Activated T-helper 1 cell treated with anti-CD3 and anti-CD28 coated beads, Interleukin-12 subunit alpha, Interleukin-12 subunit beta, Interleukin-2, Interleukin-4 antibody, amounts not matched to agents 30 ng/mL and 10 ng/mL and 1 ng/mL, durations not matched to agents 14 hours and 24 hours and 36 hours (primary cell): Measurements from ENCODE around the gene HOXA1. TPM values are rescaled to one million over a fixed set of nuclear protein-coding genes. Genes with fewer than 3 reads are reported as not detected.

ENCODE experiments used
- total RNA-seq: library from RNA; stranded (reverse); gene quantifications from 2 replicates; pipeline ENCODE4 v1.2.3, GENCODE V29; 2022

HOXA1 gene
- total RNA-seq, 1 donor from 2014 or later, result 0.16 TPM

Other genes with a start within 250 kb of the HOXA1 start
- gene SKAP2, start 231.4 kb downstream of the HOXA1 start, total RNA-seq, result 3.2 and 3.3 TPM in 2 replicates
- not detected in 2 replicates for gene HOXA2, start 6.7 kb upstream of the HOXA1 start, total RNA-seq
- not detected in 2 replicates for gene HOXA4, start 34.8 kb upstream of the HOXA1 start, total RNA-seq
- gene HOXA5, start 47.7 kb upstream of the HOXA1 start, total RNA-seq, result not detected in 2 replicates
- gene HOXA6, start 51.8 kb upstream of the HOXA1 start, total RNA-seq, result not detected in 2 replicates
- gene HOXA3, start 56.6 kb upstream of the HOXA1 start, total RNA-seq, result not detected in 2 replicates
- not detected in 2 replicates for gene HOXA7, start 60.7 kb upstream of the HOXA1 start, total RNA-seq
- gene HOXA9, start 69.5 kb upstream of the HOXA1 start, total RNA-seq, result not detected in 2 replicates
- gene HOXA10, start 78.3 kb upstream of the HOXA1 start, total RNA-seq, result not detected in 2 replicates
- not detected in 2 replicates for gene HOXA11, start 89.2 kb upstream of the HOXA1 start, total RNA-seq
- not detected in 2 replicates for gene HOXA13, start 104.1 kb upstream of the HOXA1 start, total RNA-seq
- not detected in 2 replicates for gene EVX1, start 146.8 kb upstream of the HOXA1 start, total RNA-seq